Brain microvascular endothelial cell (primary cell): ENCODE data around the gene DAB2IP.

Experiments used
- DNase-seq: peaks from one replicate; pipeline ENCODE4 v3.0.0-alpha.2; 2020
- H3K27ac ChIP-seq: fragments of 250-450 bp; sonication (Bioruptor Pico); 2 replicates; pipeline ENCODE4 v1.5.1; 2020; ENCODE audit warnings: mild to moderate bottlenecking, moderate library complexity
- H3K27me3 ChIP-seq: fragments of 250-450 bp; sonication (Bioruptor Pico); replicated peaks from 2 replicates; pipeline ENCODE4 v1.5.1; 2020; ENCODE audit warnings: mild to moderate bottlenecking
- H3K36me3 ChIP-seq: fragments of 250-450 bp; sonication (Bioruptor Pico); replicated peaks from 2 replicates; pipeline ENCODE4 v1.5.1; 2020; ENCODE audit warnings: mild to moderate bottlenecking
- H3K4me3 ChIP-seq: 2 replicates; pipeline ENCODE4 v1.5.1; 2011; ENCODE audit warnings: low read depth, mild to moderate bottlenecking, control low read depth, low read length, moderate library complexity
- CTCF ChIP-seq: IDR thresholded peaks from 2 replicates; pipeline ENCODE4 v1.5.1; 2011; ENCODE audit warnings: low read depth, mild to moderate bottlenecking, moderate library complexity, low read length, control low read depth, inconsistent platforms; ENCODE audit errors: missing control alignments
- in situ Hi-C: cut with HindIII; loops from 2 replicates; pipeline ENCODE4 v1.10.0; 2017; ENCODE audit warnings: low sequenced_read_pairs, low pct_ligation_motif_present

The DAB2IP gene

GRCh38 chr9:121685146-121685794 is 33.8 kb downstream of the DAB2IP start:
- no peak overlapping the region for H3K4me3 ChIP-seq
- no peaks in the 10 kb centered on the region for H3K27me3 ChIP-seq
- no peaks in the 10 kb centered on the region for H3K36me3 ChIP-seq
- DNase-seq: no peak
- TF ChIP-seq CTCF: no peak
- no peak overlapping the region for H3K27ac ChIP-seq
- in situ Hi-C loops: no loop called here

GRCh38 chr9:121685795-121686377 is 34.5 kb downstream of the DAB2IP start:
- no peak for DNase-seq
- Histone ChIP-seq H3K27ac (no peak overlapping the region), H3K27me3 (no peaks in the 10 kb centered on the region), H3K36me3 (no peaks in the 10 kb centered on the region), H3K4me3 (no peak overlapping the region)
- in situ Hi-C loops: no loop called here
- no peak for TF ChIP-seq CTCF

GRCh38 chr9:121686930-121687541 is 35.6 kb downstream of the DAB2IP start:
- Histone ChIP-seq H3K27ac (no peak overlapping the region), H3K27me3 (no peaks in the 10 kb centered on the region), H3K4me3 (no peak overlapping the region), H3K36me3 (no peaks in the 10 kb centered on the region)
- in situ Hi-C loops: no loop called here
- peak; percentile 97 for TF ChIP-seq CTCF
- DNase-seq: peak; percentile 71

GRCh38 chr9:121688146-121688680 is 36.8 kb downstream of the DAB2IP start:
- TF ChIP-seq CTCF: no peak
- in situ Hi-C loops: no loop called here
- Histone ChIP-seq H3K36me3 (no peaks in the 10 kb centered on the region), H3K4me3 (no peak overlapping the region), H3K27me3 (no peaks in the 10 kb centered on the region), H3K27ac (no peak overlapping the region)
- DNase-seq: no peak

GRCh38 chr9:121688681-121689080 is 37.2 kb downstream of the DAB2IP start:
- in situ Hi-C loops: no loop called here
- no peak for DNase-seq
- no peak for TF ChIP-seq CTCF
- no peaks in the 10 kb centered on the region for H3K27me3 ChIP-seq
- H3K4me3 ChIP-seq: no peak overlapping the region
- H3K27ac ChIP-seq: no peak overlapping the region
- H3K36me3 ChIP-seq: no peaks in the 10 kb centered on the region
